ENCODE measurements around the gene NEK7.

The NEK7 gene

GRCh38 chr1:198244772-198245171 is 88.0 kb downstream of the NEK7 start:
- no peak for DNase-seq (ENCODE audit: low spot score)
- TF ChIP-seq CTCF (IDR thresholded peaks at IDR 0.05; ENCODE audit: extremely low read depth, missing control alignments) = no peak

- no peak for DNase-seq (ENCODE audit: low spot score)
- TF ChIP-seq CTCF (IDR thresholded peaks at IDR 0.05; ENCODE audit: extremely low read depth, missing control alignments) = no peak
These were observed 88.6 kb downstream of the NEK7 start for GRCh38 chr1:198245379-198245778.

- DNase-seq (ENCODE audit: low spot score) = no peak
- TF ChIP-seq CTCF (IDR thresholded peaks at IDR 0.05; ENCODE audit: extremely low read depth, missing control alignments) = no peak
These were observed 89.5 kb downstream of the NEK7 start for GRCh38 chr1:198246337-198246736.

GRCh38 chr1:198253259-198253658 is 96.5 kb downstream of the NEK7 start:
- peak; percentile 31 for DNase-seq (ENCODE audit: low spot score)
- TF ChIP-seq CTCF (IDR thresholded peaks at IDR 0.05; ENCODE audit: extremely low read depth, missing control alignments) = no peak

GRCh38 chr1:198253668-198254067 is 96.9 kb downstream of the NEK7 start:
- TF ChIP-seq CTCF (IDR thresholded peaks at IDR 0.05; ENCODE audit: extremely low read depth, missing control alignments) = no peak
- peak; percentile 54 for DNase-seq (ENCODE audit: low spot score)

- no peak for TF ChIP-seq CTCF (IDR thresholded peaks at IDR 0.05; ENCODE audit: extremely low read depth, missing control alignments)
- no peak for DNase-seq (ENCODE audit: low spot score)
These were observed 97.7 kb downstream of the NEK7 start for GRCh38 chr1:198254521-198254920.

- no peak for TF ChIP-seq CTCF (IDR thresholded peaks at IDR 0.05; ENCODE audit: extremely low read depth, missing control alignments)
- no peak for DNase-seq (ENCODE audit: low spot score)
These were observed 98.2 kb downstream of the NEK7 start for GRCh38 chr1:198254948-198255347.

Data from GM20000 (cell line).